ENCODE data around the gene PLA2G15.

DNA sequence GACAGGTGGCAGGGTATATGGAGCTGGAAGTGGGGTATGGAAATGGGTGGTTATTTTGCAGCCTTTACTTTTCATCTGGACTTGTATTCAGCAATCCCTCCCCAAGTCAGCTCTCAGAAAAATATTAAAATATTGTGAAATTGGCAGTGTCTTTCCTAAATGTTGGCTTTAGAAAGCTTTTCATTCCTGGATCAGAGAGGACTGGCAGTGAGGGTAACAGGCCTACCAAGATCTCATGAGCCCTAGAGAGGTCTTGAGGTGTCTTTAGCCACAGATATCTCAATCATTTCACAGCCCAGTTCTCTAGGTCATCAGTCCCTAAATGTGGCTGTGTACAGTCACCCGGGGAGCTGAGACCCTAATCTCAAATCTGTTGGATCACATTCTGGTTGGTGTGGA lies 43.1 kb downstream of the PLA2G15 start:
- no peak for TF ChIP-seq ZNF7 (CRISPR knock-in tag; IDR thresholded peaks at IDR 0.05)
- no peak for TF ChIP-seq SMC3 (IDR thresholded peaks at IDR 0.05; ENCODE audit: low read length)
- no peak for TF ChIP-seq STAG1 (CRISPR knock-in tag; IDR thresholded peaks at IDR 0.05)
- TF ChIP-seq BCL6 (CRISPR knock-in tag; IDR thresholded peaks at IDR 0.05), result no peak
- no peak for TF ChIP-seq ZNF816 (CRISPR knock-in tag; IDR thresholded peaks at IDR 0.05; ENCODE audit: borderline replicate concordance)
- no peak for TF ChIP-seq MYC (CRISPR knock-in tag; IDR thresholded peaks at IDR 0.05; ENCODE audit: borderline replicate concordance)
- TF ChIP-seq, protein P1, sequence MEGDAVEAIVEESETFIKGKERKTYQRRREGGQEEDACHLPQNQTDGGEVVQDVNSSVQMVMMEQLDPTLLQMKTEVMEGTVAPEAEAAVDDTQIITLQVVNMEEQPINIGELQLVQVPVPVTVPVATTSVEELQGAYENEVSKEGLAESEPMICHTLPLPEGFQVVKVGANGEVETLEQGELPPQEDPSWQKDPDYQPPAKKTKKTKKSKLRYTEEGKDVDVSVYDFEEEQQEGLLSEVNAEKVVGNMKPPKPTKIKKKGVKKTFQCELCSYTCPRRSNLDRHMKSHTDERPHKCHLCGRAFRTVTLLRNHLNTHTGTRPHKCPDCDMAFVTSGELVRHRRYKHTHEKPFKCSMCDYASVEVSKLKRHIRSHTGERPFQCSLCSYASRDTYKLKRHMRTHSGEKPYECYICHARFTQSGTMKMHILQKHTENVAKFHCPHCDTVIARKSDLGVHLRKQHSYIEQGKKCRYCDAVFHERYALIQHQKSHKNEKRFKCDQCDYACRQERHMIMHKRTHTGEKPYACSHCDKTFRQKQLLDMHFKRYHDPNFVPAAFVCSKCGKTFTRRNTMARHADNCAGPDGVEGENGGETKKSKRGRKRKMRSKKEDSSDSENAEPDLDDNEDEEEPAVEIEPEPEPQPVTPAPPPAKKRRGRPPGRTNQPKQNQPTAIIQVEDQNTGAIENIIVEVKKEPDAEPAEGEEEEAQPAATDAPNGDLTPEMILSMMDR (CRISPR knock-in tag; IDR thresholded peaks at IDR 0.05), result no peak
- no peak for TF ChIP-seq POLR2A (IDR thresholded peaks at IDR 0.05; ENCODE audit: insufficient read depth in 1 of 2, low read depth in 2 of 2, low read length in 2 of 2)
- TF ChIP-seq JUND (CRISPR knock-in tag; IDR thresholded peaks at IDR 0.05), result no peak
- no peak for TF ChIP-seq TOE1 (CRISPR knock-in tag; IDR thresholded peaks at IDR 0.05)
- TF ChIP-seq FOXK1 (CRISPR knock-in tag; IDR thresholded peaks at IDR 0.05; ENCODE audit: borderline replicate concordance, low read depth), result no peak
- TF ChIP-seq HOXA7 (CRISPR knock-in tag; IDR thresholded peaks at IDR 0.05), result no peak
- TF ChIP-seq, protein P2, sequence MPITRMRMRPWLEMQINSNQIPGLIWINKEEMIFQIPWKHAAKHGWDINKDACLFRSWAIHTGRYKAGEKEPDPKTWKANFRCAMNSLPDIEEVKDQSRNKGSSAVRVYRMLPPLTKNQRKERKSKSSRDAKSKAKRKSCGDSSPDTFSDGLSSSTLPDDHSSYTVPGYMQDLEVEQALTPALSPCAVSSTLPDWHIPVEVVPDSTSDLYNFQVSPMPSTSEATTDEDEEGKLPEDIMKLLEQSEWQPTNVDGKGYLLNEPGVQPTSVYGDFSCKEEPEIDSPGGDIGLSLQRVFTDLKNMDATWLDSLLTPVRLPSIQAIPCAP (CRISPR knock-in tag; IDR thresholded peaks at IDR 0.05; ENCODE audit: low read depth), result no peak

All from HepG2 (cell line).